ENCODE data around the gene VDAC2. TPM values are rescaled to one million over a fixed set of nuclear protein-coding genes. Genes with fewer than 3 reads are reported as not detected.
"Not testable (repeated sequence)": the region's sequence is repeated elsewhere in the genome, so short reads cannot be mapped to it uniquely, and the experiment has no call there.

Gene VDAC2
- total RNA-seq, 4 donors from 2014 or later = 219 to 319 (median 285) TPM

- H3K4me3 ChIP-seq = no peak overlapping the region
- H3K27ac ChIP-seq = peak overlapping the region; percentile 97 to 100 (median 98)
- no peaks in the 10 kb centered on the region for H3K27me3 ChIP-seq
- intact Hi-C loops (cut with DNase I) = no loop called here
- 82 to 92% methylated on average over 2 of the region's 2 CpGs for WGBS, 2 donors
- DNase-seq = no peak
- no peak for TF ChIP-seq CTCF (IDR thresholded peaks at IDR 0.05)
- no peak for TF ChIP-seq POLR2A (IDR thresholded peaks at IDR 0.05)
- peaks cover 32 to 90% (median 68%) of the 10 kb centered on the region in 3 donors for H3K4me1 ChIP-seq
- H3K9me3 ChIP-seq = no peaks in the 10 kb centered on the region
- no peaks in the 10 kb centered on the region for H3K36me3 ChIP-seq
Measured at GRCh38 chr10:75205908-75206307, 4.7 kb upstream of the VDAC2 start.

GRCh38 chr10:75206638-75207037 is 4.0 kb upstream of the VDAC2 start:
- DNase-seq; H3K36me3 ChIP-seq; H3K9me3 ChIP-seq; H3K4me3 ChIP-seq; intact Hi-C loops (cut with DNase I); H3K27me3 ChIP-seq: not testable (repeated sequence)
- Histone ChIP-seq H3K27ac (peak overlapping the region; percentile 97 to 100 (median 98)), H3K4me1 (peaks cover 32 to 88% (median 68%) of the 10 kb centered on the region in 3 donors)
- WGBS, 2 donors = 46 to 52% methylated on average over 13 to 14 of the region's 14 CpGs

GRCh38 chr10:75207079-75207856 is 3.3 kb upstream of the VDAC2 start:
- H3K27me3 ChIP-seq = no peaks in the 10 kb centered on the region
- H3K27ac ChIP-seq = peak overlapping the region; percentile 97 to 100 (median 98)
- intact Hi-C loops (cut with DNase I) = no loop called here
- H3K9me3 ChIP-seq = no peaks in the 10 kb centered on the region
- H3K36me3 ChIP-seq = peaks cover 0 to 5% (median 0%) of the 10 kb centered on the region in 3 donors
- H3K4me3 ChIP-seq = no peak overlapping the region
- no peak for DNase-seq
- peaks cover 30 to 88% (median 69%) of the 10 kb centered on the region in 3 donors for H3K4me1 ChIP-seq
- WGBS, 2 donors = 55 to 64% methylated on average over 13 of the region's 13 CpGs
- TF ChIP-seq CTCF (IDR thresholded peaks at IDR 0.05) = no peak
- no peak for TF ChIP-seq POLR2A (IDR thresholded peaks at IDR 0.05)

GRCh38 chr10:75207857-75208144 is 2.8 kb upstream of the VDAC2 start:
- TF ChIP-seq POLR2A (IDR thresholded peaks at IDR 0.05) = no peak
- 55 to 57% methylated on average over 1 of the region's 1 CpG for WGBS, 2 donors

GRCh38 chr10:75208181-75208580 is 2.4 kb upstream of the VDAC2 start:
- intact Hi-C loops (cut with DNase I) = no loop called here
- Histone ChIP-seq H3K27ac (peak overlapping the region; percentile 97 to 100 (median 98)), H3K4me1 (peaks cover 23 to 88% (median 69%) of the 10 kb centered on the region in 3 donors), H3K36me3 (peaks cover 0 to 14% (median 2%) of the 10 kb centered on the region in 3 donors), H3K4me3 (no peak overlapping the region), H3K27me3 (no peaks in the 10 kb centered on the region), H3K9me3 (no peaks in the 10 kb centered on the region)
- TF ChIP-seq CTCF (IDR thresholded peaks at IDR 0.05) (no peak), POLR2A (IDR thresholded peaks at IDR 0.05) (peak in 2 of 4 donors; percentile 27 to 41)
- 21 to 38% methylated on average over 4 of the region's 4 CpGs for WGBS, 2 donors
- no peak for DNase-seq

More at GRCh38 chr10:75207857-75208144, 2.8 kb upstream of the VDAC2 start:
- DNase-seq = no peak
- intact Hi-C loops (cut with DNase I) = no loop called here
- H3K9me3 ChIP-seq = no peaks in the 10 kb centered on the region
- H3K27me3 ChIP-seq = no peaks in the 10 kb centered on the region
- H3K4me1 ChIP-seq = peaks cover 27 to 88% (median 69%) of the 10 kb centered on the region in 3 donors
- H3K36me3 ChIP-seq = peaks cover 0 to 10% (median 0%) of the 10 kb centered on the region in 3 donors
- no peak overlapping the region for H3K4me3 ChIP-seq
- H3K27ac ChIP-seq = peak overlapping the region; percentile 97 to 100 (median 98)

GRCh38 chr10:75209086-75209920 is 1.3 kb upstream of the VDAC2 start:
- peaks cover 4 to 25% (median 9%) of the 10 kb centered on the region in 3 donors for H3K36me3 ChIP-seq
- DNase-seq = no peak
- no peaks in the 10 kb centered on the region for H3K9me3 ChIP-seq
- WGBS, 2 donors = 32 to 51% methylated on average over 13 to 14 of the region's 16 CpGs
- H3K27me3 ChIP-seq = no peaks in the 10 kb centered on the region
- TF ChIP-seq CTCF (IDR thresholded peaks at IDR 0.05) = no peak
- no peak for TF ChIP-seq POLR2A (IDR thresholded peaks at IDR 0.05)
- H3K4me1 ChIP-seq = peaks cover 18 to 88% (median 68%) of the 10 kb centered on the region in 3 donors
- intact Hi-C loops (cut with DNase I) = no loop called here
- peak overlapping the region; percentile 97 to 100 (median 98) for H3K27ac ChIP-seq
- peak overlapping the region; percentile 86 to 96 (median 95) for H3K4me3 ChIP-seq

Data from esophagus squamous epithelium (tissue), 5 donors.